Thoracic aorta (tissue), 2 donors: ENCODE results near the gene VSIG10. TPM values are rescaled to one million over a fixed set of nuclear protein-coding genes. Genes with fewer than 3 reads are reported as not detected.

Source experiments
- ATAC-seq: fragments of 150-250 bp; one replicate; pipeline ENCODE4 v1.8.0; 2017; ENCODE audit warnings: low read depth; ENCODE audit not compliant: insufficient number of reproducible peaks, low FRiP score
- DNase-seq: peaks from one replicate; pipeline ENCODE4 v3.0.0-alpha.2; 2020; ENCODE audit warnings: low spot score
- H3K27ac ChIP-seq, 2 donors: fragments of 200-600 bp; sonication (generic); 1 replicate in 1 of 2; 2 replicates in 1 of 2; pipeline ENCODE4 v1.5.1; 2016; ENCODE audit warnings: mild to moderate bottlenecking in 2 of 2, moderate library complexity in 2 of 2
- H3K27me3 ChIP-seq: fragments of 200-600 bp; sonication (generic); replicated peaks from 2 replicates; pipeline ENCODE4 v1.6.0; 2016; ENCODE audit warnings: mild to moderate bottlenecking; ENCODE audit not compliant: insufficient read depth
- H3K36me3 ChIP-seq: fragments of 200-600 bp; sonication (generic); one replicate; pipeline ENCODE4 v1.5.1; 2016
- H3K4me1 ChIP-seq, 2 donors: fragments of 200-600 bp; sonication (generic); 1 replicate in 1 of 2; 2 replicates in 1 of 2; pipeline versions ENCODE4 v1.5.1 to v1.6.0; 2016; ENCODE audit warnings: low read depth in 2 of 2, mild to moderate bottlenecking in 1 of 2; ENCODE audit not compliant: control insufficient read depth in 1 of 2
- H3K4me3 ChIP-seq: fragments of 200-600 bp; sonication (generic); 2 replicates; pipeline ENCODE4 v1.5.1; 2016; ENCODE audit warnings: mild to moderate bottlenecking
- H3K9me3 ChIP-seq: fragments of 200-600 bp; sonication (generic); 2 replicates; pipeline ENCODE4 v1.5.1; 2016
- CTCF ChIP-seq: fragments of 200-600 bp; sonication (generic); IDR thresholded peaks from one replicate; pipeline ENCODE4 v1.5.1; 2019; ENCODE audit warnings: antibody characterized with exemption
- total RNA-seq, 2 donors: library from RNA; depleted of rRNA; stranded (reverse); fragments of >200 nt; gene quantifications; one replicate each; pipeline versions ENCODE4 v1.1.0 to v1.2.3, GENCODE V29; 2016

VSIG10 gene
- total RNA-seq, 2 donors from 2014 or later: 13.0 to 21.9 TPM

GRCh38 chr12:118033323-118033722, 70.5 kb downstream of the VSIG10 start:
- no peaks in the 10 kb centered on the region for H3K9me3 ChIP-seq
- H3K27me3 ChIP-seq: no peaks in the 10 kb centered on the region
- H3K36me3 ChIP-seq: peaks cover 57% of the 10 kb centered on the region
- ATAC-seq (no peak), DNase-seq (no peak)
- no peak for TF ChIP-seq CTCF
- no peak overlapping the region for H3K27ac ChIP-seq
- no peak overlapping the region for H3K4me3 ChIP-seq
- H3K4me1 ChIP-seq: no peaks in the 10 kb centered on the region

- H3K4me1 ChIP-seq: no peaks in the 10 kb centered on the region
- no peaks in the 10 kb centered on the region for H3K27me3 ChIP-seq
- DNase-seq (no peak), ATAC-seq (no peak)
- peaks cover 55% of the 10 kb centered on the region for H3K36me3 ChIP-seq
- TF ChIP-seq CTCF: no peak
- H3K9me3 ChIP-seq: no peaks in the 10 kb centered on the region
- no peak overlapping the region for H3K27ac ChIP-seq
- no peak overlapping the region for H3K4me3 ChIP-seq
These were observed 71.6 kb downstream of the VSIG10 start for GRCh38 chr12:118032188-118032587.

- no peaks in the 10 kb centered on the region for H3K4me1 ChIP-seq
- peaks cover 51% of the 10 kb centered on the region for H3K36me3 ChIP-seq
- ATAC-seq (no peak), DNase-seq (no peak)
- no peak overlapping the region for H3K4me3 ChIP-seq
- H3K27ac ChIP-seq: no peak overlapping the region
- TF ChIP-seq CTCF: no peak
- no peaks in the 10 kb centered on the region for H3K27me3 ChIP-seq
- H3K9me3 ChIP-seq: no peaks in the 10 kb centered on the region
These were observed 74.6 kb downstream of the VSIG10 start for GRCh38 chr12:118029166-118029565.

- no peaks in the 10 kb centered on the region for H3K9me3 ChIP-seq
- no peaks in the 10 kb centered on the region for H3K4me1 ChIP-seq
- no peak overlapping the region for H3K27ac ChIP-seq
- DNase-seq (no peak), ATAC-seq (no peak)
- peaks cover 25% of the 10 kb centered on the region for H3K36me3 ChIP-seq
- no peak overlapping the region for H3K4me3 ChIP-seq
- TF ChIP-seq CTCF: no peak
- H3K27me3 ChIP-seq: no peaks in the 10 kb centered on the region
These were observed 78.6 kb downstream of the VSIG10 start for GRCh38 chr12:118025168-118025567.

- no peak for TF ChIP-seq CTCF
- DNase-seq (no peak), ATAC-seq (no peak)
- peaks cover 25% of the 10 kb centered on the region for H3K36me3 ChIP-seq
- H3K27ac ChIP-seq: no peak overlapping the region
- H3K4me3 ChIP-seq: no peak overlapping the region
- no peaks in the 10 kb centered on the region for H3K27me3 ChIP-seq
- H3K4me1 ChIP-seq: no peaks in the 10 kb centered on the region
- no peaks in the 10 kb centered on the region for H3K9me3 ChIP-seq
These were observed 80.4 kb downstream of the VSIG10 start for GRCh38 chr12:118023301-118023860.
